Chondrocyte (in vitro differentiated cells): ENCODE data around the gene SLC35E3. TPM values are rescaled to one million over a fixed set of nuclear protein-coding genes. Genes with fewer than 3 reads are reported as not detected.

Source experiments
- DNase-seq: peaks from one replicate; pipeline ENCODE4 v3.0.0; 2021; ENCODE audit warnings: mixed read lengths, low spot score
- H3K27ac Mint-ChIP-seq: one replicate; pipeline ENCODE4 v1.8.0; 2021; ENCODE audit warnings: mild to moderate bottlenecking, moderate library complexity, mixed read lengths; ENCODE audit not compliant: unreplicated experiment
- H3K27me3 Mint-ChIP-seq: 2 replicates; pipeline ENCODE4 v1.8.0; 2021; ENCODE audit warnings: low read depth, mixed read lengths
- H3K36me3 Mint-ChIP-seq: 2 replicates; pipeline ENCODE4 v1.8.0; 2021; ENCODE audit warnings: low read depth, mixed read lengths
- H3K4me1 Mint-ChIP-seq: 2 replicates; pipeline ENCODE4 v1.8.0; 2021; ENCODE audit warnings: low read depth, mild to moderate bottlenecking, mixed read lengths
- H3K4me3 Mint-ChIP-seq: one replicate; pipeline ENCODE4 v1.8.0; 2021; ENCODE audit warnings: mild to moderate bottlenecking, moderate library complexity, mixed read lengths; ENCODE audit not compliant: unreplicated experiment
- H3K9me3 Mint-ChIP-seq: 2 replicates; pipeline ENCODE4 v1.8.0; 2021; ENCODE audit warnings: low read depth, mixed read lengths
- total RNA-seq: library from RNA; stranded (reverse); gene quantifications from 3 replicates; pipeline ENCODE4 v1.2.1, GENCODE V29; 2021
- TF ChIP-seq, protein P1 (sequence below): fragments of 200-600 bp; sonication (generic); IDR thresholded peaks from 2 replicates; pipeline ENCODE4 v1.5.0; 2021; ENCODE audit warnings: antibody characterized with exemption, mild to moderate bottlenecking, moderate library complexity

The SLC35E3 gene
- total RNA-seq, 1 donor from 2014 or later = 13.6 TPM

- Mint-ChIP-seq H3K36me3 (peaks cover 15% of the 10 kb centered on the region), H3K27ac (no peak overlapping the region), H3K4me1 (peaks cover 44% of the 10 kb centered on the region), H3K27me3 (no peaks in the 10 kb centered on the region), H3K9me3 (no peaks in the 10 kb centered on the region), H3K4me3 (no peak overlapping the region)
- TF ChIP-seq, protein P1, sequence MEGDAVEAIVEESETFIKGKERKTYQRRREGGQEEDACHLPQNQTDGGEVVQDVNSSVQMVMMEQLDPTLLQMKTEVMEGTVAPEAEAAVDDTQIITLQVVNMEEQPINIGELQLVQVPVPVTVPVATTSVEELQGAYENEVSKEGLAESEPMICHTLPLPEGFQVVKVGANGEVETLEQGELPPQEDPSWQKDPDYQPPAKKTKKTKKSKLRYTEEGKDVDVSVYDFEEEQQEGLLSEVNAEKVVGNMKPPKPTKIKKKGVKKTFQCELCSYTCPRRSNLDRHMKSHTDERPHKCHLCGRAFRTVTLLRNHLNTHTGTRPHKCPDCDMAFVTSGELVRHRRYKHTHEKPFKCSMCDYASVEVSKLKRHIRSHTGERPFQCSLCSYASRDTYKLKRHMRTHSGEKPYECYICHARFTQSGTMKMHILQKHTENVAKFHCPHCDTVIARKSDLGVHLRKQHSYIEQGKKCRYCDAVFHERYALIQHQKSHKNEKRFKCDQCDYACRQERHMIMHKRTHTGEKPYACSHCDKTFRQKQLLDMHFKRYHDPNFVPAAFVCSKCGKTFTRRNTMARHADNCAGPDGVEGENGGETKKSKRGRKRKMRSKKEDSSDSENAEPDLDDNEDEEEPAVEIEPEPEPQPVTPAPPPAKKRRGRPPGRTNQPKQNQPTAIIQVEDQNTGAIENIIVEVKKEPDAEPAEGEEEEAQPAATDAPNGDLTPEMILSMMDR = no peak
- DNase-seq = no peak
These were observed 4.5 kb downstream of the SLC35E3 start for GRCh38 chr12:68750506-68750905.

GRCh38 chr12:68755536-68756243 lies 9.7 kb downstream of the SLC35E3 start:
- no peak for DNase-seq
- Mint-ChIP-seq H3K27me3 (no peaks in the 10 kb centered on the region), H3K36me3 (peaks cover 22% of the 10 kb centered on the region), H3K4me3 (no peak overlapping the region), H3K4me1 (peaks cover 11% of the 10 kb centered on the region), H3K27ac (no peak overlapping the region), H3K9me3 (no peaks in the 10 kb centered on the region)
- TF ChIP-seq, protein P1 = no peak

GRCh38 chr12:68759852-68760251 lies 13.9 kb downstream of the SLC35E3 start:
- Mint-ChIP-seq H3K4me3 (no peak overlapping the region), H3K27me3 (no peaks in the 10 kb centered on the region), H3K36me3 (peaks cover 20% of the 10 kb centered on the region), H3K9me3 (no peaks in the 10 kb centered on the region), H3K4me1 (peaks cover 4% of the 10 kb centered on the region), H3K27ac (no peak overlapping the region)
- no peak for DNase-seq
- TF ChIP-seq, protein P1 = no peak

- Mint-ChIP-seq H3K27ac (no peak overlapping the region), H3K27me3 (no peaks in the 10 kb centered on the region), H3K36me3 (peaks cover 17% of the 10 kb centered on the region), H3K4me3 (no peak overlapping the region), H3K9me3 (no peaks in the 10 kb centered on the region), H3K4me1 (peaks cover 4% of the 10 kb centered on the region)
- TF ChIP-seq, protein P1 = no peak
- no peak for DNase-seq
These were observed 14.9 kb downstream of the SLC35E3 start for GRCh38 chr12:68760806-68761441.

- Mint-ChIP-seq H3K27ac (no peak overlapping the region), H3K36me3 (peaks cover 17% of the 10 kb centered on the region), H3K4me1 (peaks cover 4% of the 10 kb centered on the region), H3K27me3 (no peaks in the 10 kb centered on the region), H3K4me3 (no peak overlapping the region), H3K9me3 (no peaks in the 10 kb centered on the region)
- no peak for DNase-seq
- TF ChIP-seq, protein P1 = no peak
These were observed 15.5 kb downstream of the SLC35E3 start for GRCh38 chr12:68761442-68761812.
